Transverse colon (tissue), 3 donors: ENCODE data around the gene SIX1.

Source experiments
- CTCF ChIP-seq, 5 experiments: fragments of 200-600 bp in 3 of 5; fragments of 450-650 bp in 2 of 5; sonication (generic) in 3 of 5; IDR thresholded peaks; 1 replicate in 2 of 5; 2 replicates in 3 of 5; pipeline ENCODE4 v1.5.1; 2016 to 2017; ENCODE audit warnings: antibody characterized with exemption in 5 of 5, inconsistent platforms in 3 of 5, mild to moderate bottlenecking in 2 of 5, moderate library complexity in 1 of 5
- EP300 ChIP-seq: sonication (generic); formaldehyde crosslinking; IDR thresholded peaks from one replicate; pipeline ENCODE4 v1.6.1; 2017; ENCODE audit warnings: antibody characterized with exemption, low read depth
- POLR2A ChIP-seq: fragments of 450-650 bp; IDR thresholded peaks from one replicate; pipeline ENCODE4 v1.6.1; 2016; ENCODE audit warnings: antibody characterized with exemption, mild to moderate bottlenecking, moderate library complexity

DNA sequence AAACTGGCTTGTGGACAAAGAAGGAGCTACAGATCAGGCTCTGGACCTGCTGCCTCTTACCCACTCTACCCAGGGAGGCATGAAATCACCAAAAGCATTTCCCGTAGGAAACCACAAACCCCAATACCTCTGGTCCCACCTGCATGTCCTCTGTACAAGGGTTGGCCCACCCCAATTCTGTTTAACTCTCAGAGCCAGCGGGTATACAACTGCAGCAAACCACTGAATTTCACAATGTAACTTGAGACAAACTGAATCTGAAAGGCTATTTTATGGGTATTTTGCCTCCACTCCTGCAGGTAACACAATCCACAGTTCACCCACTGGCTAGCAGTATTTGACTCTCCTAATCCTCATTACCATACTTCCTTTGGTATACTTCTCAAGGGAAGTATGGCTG is 16.5 kb downstream of the SIX1 start:
- no peak for TF ChIP-seq EP300
- TF ChIP-seq POLR2A = no peak
- TF ChIP-seq CTCF (IDR thresholded peaks at IDR 0.05) = no peak
